SIG-M5 treated with dmso at 0.1 percent for 504 hours (cell line): ENCODE results near the gene FAM174B.

Experiments
- DNase-seq: peaks from one replicate; lab custom pipeline; 2025; ENCODE audit not compliant: unreplicated experiment; lab: John Stamatoyannopoulos, UW

Gene FAM174B

DNA sequence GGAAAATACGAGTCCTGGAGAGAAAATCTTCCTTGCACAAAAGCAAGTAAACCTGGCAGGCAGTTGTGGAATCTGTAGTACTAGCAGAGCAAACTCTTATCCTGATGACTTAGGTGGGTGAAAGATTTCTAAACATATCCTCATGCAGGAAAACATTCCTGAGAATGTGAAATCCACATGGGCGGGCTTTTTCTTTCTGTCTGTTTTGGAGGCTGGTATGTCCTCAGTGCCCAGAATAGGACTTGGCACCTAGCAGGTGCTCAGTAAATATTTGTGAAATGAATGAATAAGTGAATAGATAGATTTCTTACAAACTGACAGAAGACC lies 53.3 kb downstream of the FAM174B start:
- no peak for DNase-seq

- no peak for DNase-seq
Observed at GRCh38 chr15:92601592-92602266, 53.8 kb downstream of the FAM174B start.

- no peak for DNase-seq
Observed at GRCh38 chr15:92600856-92601255, 54.7 kb downstream of the FAM174B start.

GRCh38 chr15:92599394-92599970 lies 56.1 kb downstream of the FAM174B start:
- no peak for DNase-seq

DNA sequence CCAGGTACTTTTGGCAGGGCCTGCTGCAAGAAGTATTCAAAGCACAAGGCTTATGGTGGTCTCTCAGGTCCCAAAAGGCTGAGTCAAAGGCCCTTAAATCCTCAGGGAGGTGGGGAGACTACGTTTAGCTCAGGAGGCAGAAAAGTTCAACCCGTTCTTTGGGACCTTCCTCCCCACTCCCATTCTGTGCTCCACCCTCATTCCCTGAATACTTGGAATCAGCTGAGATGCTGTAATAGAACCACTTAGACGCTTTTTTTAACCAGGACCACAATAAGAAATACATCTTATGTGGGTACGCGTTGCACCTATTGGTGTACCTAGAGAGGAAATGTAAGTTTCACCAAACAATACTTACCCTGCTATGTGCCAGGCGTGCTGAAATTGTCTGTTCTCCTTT lies 58.0 kb downstream of the FAM174B start:
- DNase-seq: no peak

DNA sequence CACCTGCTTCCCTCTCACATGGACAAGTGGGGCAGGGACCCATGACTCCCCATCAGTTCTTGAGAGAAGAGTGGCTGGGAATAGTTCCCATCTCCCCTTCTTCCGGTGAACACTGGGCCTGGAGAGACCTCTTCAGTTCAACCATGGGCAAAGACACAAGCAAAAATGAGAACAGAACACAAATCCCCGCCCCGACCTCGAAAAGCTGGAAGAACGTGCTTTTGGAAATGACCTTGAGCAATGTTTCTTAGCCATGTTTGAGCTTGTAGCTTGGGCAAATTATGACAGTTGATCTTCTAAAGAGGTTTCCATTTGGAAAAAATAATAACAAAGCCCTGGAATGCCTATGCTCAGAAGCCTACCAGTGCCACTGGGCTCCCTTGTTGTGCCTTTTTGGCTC lies 59.0 kb downstream of the FAM174B start:
- no peak for DNase-seq

GRCh38 chr15:92595506-92596381 lies 59.8 kb downstream of the FAM174B start:
- DNase-seq: no peak

DNA sequence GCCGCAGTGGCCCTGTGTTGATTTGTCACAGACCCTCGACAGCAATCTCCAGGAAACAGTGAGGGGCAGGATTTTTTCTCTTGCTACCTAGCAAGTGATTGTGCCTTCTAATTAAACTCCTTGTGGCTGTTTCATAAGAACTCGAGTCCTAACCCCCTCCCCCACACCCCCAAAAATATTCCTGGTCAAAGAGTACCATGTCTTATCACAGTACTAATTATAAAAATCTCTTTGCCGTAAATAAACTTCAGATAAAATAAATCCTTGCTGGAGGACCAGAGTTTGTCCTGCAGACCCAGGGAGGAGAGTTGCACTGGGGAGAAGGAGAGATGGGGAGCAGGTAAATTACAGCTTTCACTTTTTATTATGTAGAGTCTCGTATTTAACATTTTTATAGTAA lies 64.3 kb downstream of the FAM174B start:
- no peak for DNase-seq

DNA sequence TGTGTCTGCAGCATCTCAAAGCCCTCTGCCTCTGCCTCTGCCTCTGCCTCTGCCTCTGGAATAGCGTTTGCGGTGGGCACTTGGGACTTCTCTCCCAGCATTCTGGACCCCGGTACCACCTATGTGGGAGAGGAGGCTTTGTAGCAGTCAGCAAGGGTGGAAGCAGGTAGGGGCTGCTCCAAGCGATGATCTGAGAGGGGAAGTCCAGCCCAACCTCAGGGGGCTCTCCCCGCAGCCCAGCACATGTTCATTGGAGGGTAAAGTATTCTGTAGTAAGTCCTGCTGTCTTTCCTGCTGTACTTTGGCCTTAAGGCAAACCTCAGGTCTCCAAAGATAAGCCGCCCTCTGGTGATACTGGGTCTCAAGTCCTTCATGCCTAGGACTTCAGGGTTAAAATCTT lies 68.6 kb downstream of the FAM174B start:
- DNase-seq: no peak

GRCh38 chr15:92586383-92586942 lies 69.1 kb downstream of the FAM174B start:
- DNase-seq: no peak

GRCh38 chr15:92584105-92584504 lies 71.5 kb downstream of the FAM174B start:
- no peak for DNase-seq

GRCh38 chr15:92583096-92584034 lies 72.2 kb downstream of the FAM174B start:
- no peak for DNase-seq

DNA sequence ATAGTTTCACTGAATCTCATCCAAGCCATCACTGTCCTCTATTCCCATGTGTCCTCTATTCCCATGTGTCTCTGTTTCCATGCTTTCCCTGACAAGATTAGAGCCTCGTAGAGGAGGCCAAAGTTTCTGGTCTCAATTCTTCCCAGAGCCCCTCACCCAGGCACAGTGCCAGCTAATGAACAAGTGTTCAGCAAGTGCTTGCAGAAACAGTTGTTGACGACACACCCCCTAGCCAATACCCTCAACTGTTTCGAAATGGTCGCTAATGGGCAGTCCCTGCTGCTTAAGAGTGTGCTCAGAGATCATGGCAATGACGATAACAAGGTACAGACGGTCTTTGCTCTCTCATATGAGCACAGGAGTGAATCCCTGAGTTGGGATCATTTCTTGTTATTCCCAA lies 73.4 kb downstream of the FAM174B start:
- DNase-seq: no peak

DNA sequence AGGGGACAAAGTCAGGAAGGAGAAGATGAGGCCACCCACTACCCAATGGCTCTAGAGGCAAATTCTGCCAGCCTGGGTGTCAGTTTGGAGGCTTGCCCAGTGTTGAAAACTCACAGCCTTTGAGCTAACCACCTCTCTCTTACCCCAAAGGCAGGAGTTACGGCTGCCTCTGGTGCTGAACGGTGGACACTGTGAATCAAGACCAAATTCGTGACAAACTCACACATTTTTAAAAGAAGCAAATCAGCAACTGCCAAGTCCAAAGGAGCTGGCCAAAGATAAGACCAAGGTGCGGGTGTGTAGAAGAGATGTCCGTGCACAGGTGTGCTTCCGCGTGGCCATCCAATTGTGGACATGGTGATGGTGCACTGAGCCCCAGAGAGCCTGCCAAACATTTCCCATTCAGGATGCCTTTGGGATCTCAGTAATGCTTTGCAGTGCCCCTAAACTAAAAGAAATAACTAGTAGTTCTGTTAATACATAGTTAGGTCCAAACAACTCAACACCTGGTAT lies 74.6 kb downstream of the FAM174B start:
- DNase-seq: no peak

DNA sequence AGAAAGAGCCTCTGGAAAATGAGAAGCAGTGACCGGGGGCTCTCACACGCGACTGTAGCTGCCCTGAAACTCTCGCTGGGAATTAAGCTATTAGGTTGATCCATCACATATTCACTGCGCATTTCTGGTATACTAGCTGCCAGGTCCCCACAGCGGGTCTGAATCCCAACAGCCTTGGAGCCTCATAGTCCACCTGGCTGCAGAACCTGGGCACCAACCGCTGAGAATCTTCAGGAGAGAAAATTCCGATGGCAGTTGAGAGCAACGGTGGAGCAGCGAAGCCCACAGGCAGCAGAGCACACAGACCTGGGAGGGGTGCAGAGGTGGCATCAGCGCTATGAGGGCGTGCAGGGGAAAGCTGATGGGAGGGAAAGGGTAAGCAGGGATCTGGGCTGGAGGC lies 75.1 kb downstream of the FAM174B start:
- DNase-seq: no peak

DNA sequence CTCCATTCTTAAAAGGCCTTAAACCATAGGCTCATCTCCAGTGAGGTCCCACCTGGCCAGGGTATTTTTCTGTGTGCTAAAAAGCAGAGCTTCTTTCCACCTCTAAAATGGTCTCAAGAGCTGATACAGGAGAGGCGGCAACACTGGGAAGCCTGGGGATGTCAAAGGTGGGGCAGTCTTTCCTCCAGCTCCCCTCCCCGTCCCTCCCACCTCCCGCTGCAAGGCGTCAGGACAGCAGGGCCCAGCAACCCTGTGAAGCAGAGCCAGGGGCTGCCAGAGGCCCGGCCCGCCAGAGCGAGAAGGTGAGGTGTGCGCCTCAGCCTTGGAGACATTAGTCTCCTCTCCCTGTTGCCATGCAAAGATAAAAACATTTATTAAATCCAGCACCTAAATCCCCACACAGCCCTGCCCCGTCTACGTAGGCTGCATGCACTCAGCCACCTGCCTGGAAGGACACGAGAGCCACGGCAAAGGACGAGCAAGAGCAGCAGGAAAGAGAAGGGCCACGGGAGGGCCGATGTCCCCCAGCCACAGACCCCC lies 75.6 kb downstream of the FAM174B start:
- no peak for DNase-seq

GRCh38 chr15:92579486-92579885 lies 76.1 kb downstream of the FAM174B start:
- no peak for DNase-seq

DNA sequence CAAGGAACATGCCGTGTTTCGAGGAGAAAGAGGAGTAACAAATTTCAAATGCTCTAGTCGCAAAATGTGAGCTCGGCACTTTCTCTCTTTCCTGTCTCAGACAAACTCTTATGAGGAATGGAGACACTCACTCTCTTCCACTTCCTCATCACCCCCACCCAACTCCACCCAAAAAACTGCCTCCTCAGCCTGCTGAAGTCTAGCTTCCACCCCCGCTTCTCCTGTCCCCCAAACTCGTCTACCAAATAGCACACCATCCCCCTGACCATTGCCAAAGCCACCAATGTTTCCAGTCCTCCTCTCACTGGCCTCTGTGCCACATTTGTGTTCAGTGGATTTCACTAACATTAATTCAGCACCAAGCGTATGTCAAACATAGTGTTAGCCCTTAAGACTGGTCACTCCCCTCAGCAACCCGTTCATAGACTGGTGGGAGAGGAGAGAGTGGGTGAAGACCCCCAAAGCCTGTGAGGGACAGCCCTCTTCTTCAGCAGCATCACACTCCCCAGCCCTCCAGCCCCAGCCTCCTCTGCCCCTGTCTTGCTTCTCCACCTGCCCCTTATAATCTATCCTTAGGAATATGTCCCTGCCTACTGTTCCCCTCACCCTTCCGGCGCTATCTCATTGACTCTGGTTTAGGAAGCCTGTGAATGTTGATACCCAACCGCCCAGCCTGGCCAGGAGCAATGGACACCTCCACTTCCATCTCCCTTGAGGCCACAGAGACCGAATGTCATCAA lies 77.3 kb downstream of the FAM174B start:
- DNase-seq: no peak

GRCh38 chr15:92576597-92577200 lies 78.9 kb downstream of the FAM174B start:
- DNase-seq: no peak
